GM18526 (cell line): Measurements from ENCODE around the gene LAMC1.

Experiments used
- POLR2A ChIP-seq: IDR thresholded peaks from 3 replicates; pipeline ENCODE4 v1.6.1; 2011; ENCODE audit not compliant: insufficient read length; ENCODE audit errors: extremely low read depth

Gene LAMC1

GRCh38 chr1:183003203-183003602, 20.0 kb upstream of the LAMC1 start:
- no peak for TF ChIP-seq POLR2A

- TF ChIP-seq POLR2A: no peak
Measured at GRCh38 chr1:183004141-183004540, 19.1 kb upstream of the LAMC1 start.

GRCh38 chr1:183011859-183012258, 11.4 kb upstream of the LAMC1 start:
- TF ChIP-seq POLR2A: no peak

- TF ChIP-seq POLR2A: no peak
Measured at GRCh38 chr1:183012301-183012994, 10.8 kb upstream of the LAMC1 start.

GRCh38 chr1:183019139-183019740, 4.0 kb upstream of the LAMC1 start:
- no peak for TF ChIP-seq POLR2A

GRCh38 chr1:183019860-183020259, 3.4 kb upstream of the LAMC1 start:
- TF ChIP-seq POLR2A: no peak

- no peak for TF ChIP-seq POLR2A
Measured at GRCh38 chr1:183021405-183022201, 1.6 kb upstream of the LAMC1 start.

- peak; percentile 50 for TF ChIP-seq POLR2A
Measured at GRCh38 chr1:183022202-183023145, 746 bp upstream of the LAMC1 start.

- no peak for TF ChIP-seq POLR2A
Measured at GRCh38 chr1:183023601-183024316, 539 bp downstream of the LAMC1 start.

- TF ChIP-seq POLR2A: no peak
Measured at GRCh38 chr1:183024317-183025009, 1.2 kb downstream of the LAMC1 start.

- no peak for TF ChIP-seq POLR2A
Measured at GRCh38 chr1:183025010-183025337, 1.8 kb downstream of the LAMC1 start.

GRCh38 chr1:183025782-183026774, 2.9 kb downstream of the LAMC1 start:
- TF ChIP-seq POLR2A: no peak

GRCh38 chr1:183027031-183027430, 3.8 kb downstream of the LAMC1 start:
- TF ChIP-seq POLR2A: no peak
